ENCODE data around the gene HSDL2. TPM values are rescaled to one million over a fixed set of nuclear protein-coding genes. Genes with fewer than 3 reads are reported as not detected.

The HSDL2 gene
- total and polyA plus RNA-seq, 2 donors from 2014 or later = 30.2 to 67.0 TPM

- FAIRE-seq = no peak
- H3K27ac ChIP-seq (ENCODE audit: low read depth in 2 of 2, low read length in 2 of 2) = no peak overlapping the region
- intact Hi-C loops (cut with DNase I) = no loop called here
- H3K36me3 ChIP-seq (ENCODE audit: control insufficient read depth in 2 of 3, insufficient read depth in 3 of 3, low read length in 3 of 3) = peaks cover 0 to 12% (median 9%) of the 10 kb centered on the region in 3 donors
- H3K9ac ChIP-seq (ENCODE audit: low read length in 3 of 3) = no peak overlapping the region
- DNase-seq = no peak
- H3K4me3 ChIP-seq (ENCODE audit: low read length in 3 of 3) = no peak overlapping the region
- H3K9me3 ChIP-seq (ENCODE audit: control insufficient read depth in 2 of 3, insufficient read depth in 1 of 3, low read length in 3 of 3) = no peaks in the 10 kb centered on the region
- TF ChIP-seq, protein P1, sequence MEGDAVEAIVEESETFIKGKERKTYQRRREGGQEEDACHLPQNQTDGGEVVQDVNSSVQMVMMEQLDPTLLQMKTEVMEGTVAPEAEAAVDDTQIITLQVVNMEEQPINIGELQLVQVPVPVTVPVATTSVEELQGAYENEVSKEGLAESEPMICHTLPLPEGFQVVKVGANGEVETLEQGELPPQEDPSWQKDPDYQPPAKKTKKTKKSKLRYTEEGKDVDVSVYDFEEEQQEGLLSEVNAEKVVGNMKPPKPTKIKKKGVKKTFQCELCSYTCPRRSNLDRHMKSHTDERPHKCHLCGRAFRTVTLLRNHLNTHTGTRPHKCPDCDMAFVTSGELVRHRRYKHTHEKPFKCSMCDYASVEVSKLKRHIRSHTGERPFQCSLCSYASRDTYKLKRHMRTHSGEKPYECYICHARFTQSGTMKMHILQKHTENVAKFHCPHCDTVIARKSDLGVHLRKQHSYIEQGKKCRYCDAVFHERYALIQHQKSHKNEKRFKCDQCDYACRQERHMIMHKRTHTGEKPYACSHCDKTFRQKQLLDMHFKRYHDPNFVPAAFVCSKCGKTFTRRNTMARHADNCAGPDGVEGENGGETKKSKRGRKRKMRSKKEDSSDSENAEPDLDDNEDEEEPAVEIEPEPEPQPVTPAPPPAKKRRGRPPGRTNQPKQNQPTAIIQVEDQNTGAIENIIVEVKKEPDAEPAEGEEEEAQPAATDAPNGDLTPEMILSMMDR (IDR thresholded peaks at IDR 0.05; ENCODE audit: borderline replicate concordance, extremely low read depth, insufficient read depth) = no peak
- no peaks in the 10 kb centered on the region for H3K4me1 ChIP-seq (ENCODE audit: control insufficient read depth in 2 of 3, insufficient read depth in 2 of 3, low read depth in 1 of 3, low read length in 3 of 3)
- H3K27me3 ChIP-seq (ENCODE audit: control insufficient read depth, insufficient read depth, low read length) = no peaks in the 10 kb centered on the region
Measured at GRCh38 chr9:112422417-112423148, 42.7 kb downstream of the HSDL2 start.

DNA sequence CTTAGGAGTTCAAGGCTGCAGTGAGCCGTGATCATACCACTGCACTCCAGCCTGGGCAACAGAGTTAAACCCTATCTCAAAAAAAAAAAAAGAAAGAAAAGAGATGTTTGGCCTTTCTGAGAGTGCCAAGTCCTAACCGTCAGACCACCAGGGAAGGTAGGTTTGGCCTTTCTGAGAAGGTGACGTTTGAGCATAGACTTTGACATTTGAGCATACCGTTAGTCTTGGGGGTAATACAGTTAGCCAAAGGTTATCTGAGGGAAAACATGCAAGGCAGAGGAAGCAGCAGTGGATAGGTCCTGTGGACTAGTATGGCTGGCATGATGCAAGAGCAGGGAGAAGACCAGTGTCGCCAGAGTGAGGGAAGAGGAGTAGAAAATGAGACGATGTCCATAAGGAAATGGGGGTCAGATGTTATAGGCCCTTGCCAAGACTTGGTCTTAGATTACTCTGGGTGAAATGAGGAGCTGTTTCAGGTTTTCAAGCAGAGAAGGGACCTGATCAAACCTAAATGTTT, 50.2 kb downstream of the HSDL2 start:
- intact Hi-C loops (cut with DNase I) = no loop called here
- Histone ChIP-seq H3K27ac (ENCODE audit: low read depth in 2 of 2, low read length in 2 of 2) (no peak overlapping the region), H3K36me3 (ENCODE audit: control insufficient read depth in 2 of 3, insufficient read depth in 3 of 3, low read length in 3 of 3) (no peaks in the 10 kb centered on the region), H3K9me3 (ENCODE audit: control insufficient read depth in 2 of 3, insufficient read depth in 1 of 3, low read length in 3 of 3) (no peaks in the 10 kb centered on the region), H3K9ac (ENCODE audit: low read length in 3 of 3) (no peak overlapping the region), H3K27me3 (ENCODE audit: control insufficient read depth, insufficient read depth, low read length) (no peaks in the 10 kb centered on the region), H3K4me3 (ENCODE audit: low read length in 3 of 3) (no peak overlapping the region), H3K4me1 (ENCODE audit: control insufficient read depth in 2 of 3, insufficient read depth in 2 of 3, low read depth in 1 of 3, low read length in 3 of 3) (peaks cover 0 to 3% (median 0%) of the 10 kb centered on the region in 3 donors)
- DNase-seq (no peak), FAIRE-seq (no peak)
- TF ChIP-seq, protein P1 (IDR thresholded peaks at IDR 0.05; ENCODE audit: borderline replicate concordance, extremely low read depth, insufficient read depth) = no peak

GRCh38 chr9:112433499-112434392, 53.8 kb downstream of the HSDL2 start:
- H3K36me3 ChIP-seq (ENCODE audit: control insufficient read depth in 2 of 3, insufficient read depth in 3 of 3, low read length in 3 of 3) = no peaks in the 10 kb centered on the region
- DNase-seq (peak in 2 of 5 donors; percentile 29 to 32), FAIRE-seq (no peak)
- TF ChIP-seq, protein P1 (IDR thresholded peaks at IDR 0.05; ENCODE audit: borderline replicate concordance, extremely low read depth, insufficient read depth) = no peak
- H3K9ac ChIP-seq (ENCODE audit: low read length in 3 of 3) = no peak overlapping the region
- no peak overlapping the region for H3K4me3 ChIP-seq (ENCODE audit: low read length in 3 of 3)
- peaks cover 0 to 3% (median 0%) of the 10 kb centered on the region in 3 donors for H3K4me1 ChIP-seq (ENCODE audit: control insufficient read depth in 2 of 3, insufficient read depth in 2 of 3, low read depth in 1 of 3, low read length in 3 of 3)
- H3K27me3 ChIP-seq (ENCODE audit: control insufficient read depth, insufficient read depth, low read length) = no peaks in the 10 kb centered on the region
- no peak overlapping the region for H3K27ac ChIP-seq (ENCODE audit: low read depth in 2 of 2, low read length in 2 of 2)
- H3K9me3 ChIP-seq (ENCODE audit: control insufficient read depth in 2 of 3, insufficient read depth in 1 of 3, low read length in 3 of 3) = no peaks in the 10 kb centered on the region
- intact Hi-C loops (cut with DNase I) = no loop called here

Measured in kidney (tissue), 14 donors.